Upper lobe of left lung (tissue), 6 donors: Measurements from ENCODE around the gene SLCO3A1. TPM values are rescaled to one million over a fixed set of nuclear protein-coding genes. Genes with fewer than 3 reads are reported as not detected.
A peak's percentile ranks its signal among the peaks of the same experiment; 100 is the strongest.
"Not testable (repeated sequence)": the region's sequence is repeated elsewhere in the genome, so short reads cannot be mapped to it uniquely, and the experiment has no call there.

Experiments used
- ATAC-seq, 2 donors: fragments of 200-7000 bp; cut with Tn5 transposase; one replicate each; pipeline ENCODE4 v1.9.1; 2022; ENCODE audit warnings: mild to moderate bottlenecking in 2 of 2, moderate library complexity in 2 of 2; ENCODE audit not compliant: low FRiP score in 2 of 2
- DNase-seq, 2 donors: peaks; one replicate each; pipeline ENCODE4 v3.0.0-alpha.2; 2019 to 2020
- H3K27ac ChIP-seq, 4 donors: fragments of 200-600 bp; sonication (generic); one replicate each; pipeline ENCODE4 v1.5.1; 2016 to 2019
- H3K27me3 ChIP-seq, 4 donors: fragments of 200-600 bp; sonication (generic); one replicate each; pipeline ENCODE4 v1.5.1; 2017 to 2019
- H3K36me3 ChIP-seq, 4 donors: fragments of 200-600 bp; sonication (generic); one replicate each; pipeline ENCODE4 v1.5.1; 2016 to 2019
- H3K4me1 ChIP-seq, 4 donors: fragments of 200-600 bp; sonication (generic); one replicate each; pipeline ENCODE4 v1.5.1; 2018 to 2019
- H3K4me3 ChIP-seq, 4 donors: fragments of 200-600 bp; sonication (generic); one replicate each; pipeline ENCODE4 v1.5.1; 2017 to 2019; ENCODE audit warnings: mild to moderate bottlenecking in 2 of 4, moderate library complexity in 1 of 4
- H3K9me3 ChIP-seq, 4 donors: fragments of 200-600 bp; sonication (generic); one replicate each; pipeline ENCODE4 v1.5.1; 2018 to 2019
- CTCF ChIP-seq, 6 experiments: fragments of 450-650 bp in 4 of 6; fragments of 200-600 bp in 2 of 6; sonication (generic) in 2 of 6; IDR thresholded peaks; one replicate each; pipeline ENCODE4 v1.5.1; 2016 to 2019; ENCODE audit warnings: antibody characterized with exemption in 6 of 6
- EP300 ChIP-seq, 4 donors: sonication (generic); formaldehyde crosslinking; IDR thresholded peaks; one replicate each; pipeline ENCODE4 v1.5.1; 2017; ENCODE audit warnings: antibody characterized with exemption in 4 of 4, control low read depth in 2 of 4
- POLR2A ChIP-seq, 4 donors: fragments of 450-650 bp; IDR thresholded peaks; one replicate each; pipeline ENCODE4 v1.5.1; 2016 to 2017; ENCODE audit warnings: antibody characterized with exemption in 4 of 4, mild to moderate bottlenecking in 2 of 4
- POLR2AphosphoS5 ChIP-seq, 2 donors: sonication (generic); formaldehyde crosslinking; IDR thresholded peaks; one replicate each; pipeline ENCODE4 v1.5.1; 2017; ENCODE audit warnings: antibody characterized with exemption in 2 of 2
- WGBS, 2 donors: methylation state at CpG; one replicate each; pipeline ENCODE4 v1.1.5; 2017 to 2018; 5-methylcytosine and 5-hydroxymethylcytosine counted together
- total RNA-seq, 6 donors: library from RNA; depleted of rRNA in 4 of 6; stranded (reverse); fragments of >200 nt in 4 of 6; gene quantifications; one replicate each; pipeline versions ENCODE4 v1.1.0 to v1.2.1, GENCODE V29; 2016 to 2021
- donor health status: DM: no; HTN: no; CAD: no; lungs with moderate emphysema.
- donor health status: DM: no; HTN: yes; CAD: no; lungs with severe emphysema.

The SLCO3A1 gene
- total RNA-seq, 6 donors from 2014 or later: 29.3 to 56.6 (median 46.7) TPM

- DNase-seq (no peak), ATAC-seq (no peak)
- H3K36me3 ChIP-seq: no peaks in the 10 kb centered on the region
- WGBS, 2 donors: 72 to 73% methylated on average over 1 of the region's 1 CpG
- H3K4me3 ChIP-seq: no peak overlapping the region
- TF ChIP-seq CTCF (IDR thresholded peaks at IDR 0.05) (no peak), POLR2AphosphoS5 (IDR thresholded peaks at IDR 0.05) (no peak), POLR2A (IDR thresholded peaks at IDR 0.05) (no peak)
- H3K4me1 ChIP-seq: peaks cover 32 to 58% (median 50%) of the 10 kb centered on the region in 4 donors
- H3K27ac ChIP-seq: no peak overlapping the region
- no peaks in the 10 kb centered on the region for H3K9me3 ChIP-seq
- H3K27me3 ChIP-seq: no peaks in the 10 kb centered on the region
These were observed 98.7 kb downstream of the SLCO3A1 start for GRCh38 chr15:91952216-91952615.

GRCh38 chr15:91953432-91953831 is 99.9 kb downstream of the SLCO3A1 start:
- no peak for ATAC-seq
- peak overlapping the region in 2 of 4 donors; percentile 4 to 49 for H3K27ac ChIP-seq
- H3K4me1 ChIP-seq: peaks cover 20 to 45% (median 38%) of the 10 kb centered on the region in 4 donors
- no peak overlapping the region for H3K4me3 ChIP-seq
- DNase-seq: no peak
- H3K36me3 ChIP-seq: no peaks in the 10 kb centered on the region
- 63 to 80% methylated on average over 7 of the region's 7 CpGs for WGBS, 2 donors
- no peaks in the 10 kb centered on the region for H3K9me3 ChIP-seq
- no peaks in the 10 kb centered on the region for H3K27me3 ChIP-seq
- TF ChIP-seq POLR2A (IDR thresholded peaks at IDR 0.05) (no peak), POLR2AphosphoS5 (IDR thresholded peaks at IDR 0.05) (peak in 1 of 2 donors; percentile 16)

- WGBS, 2 donors: 77 to 78% methylated on average over 7 of the region's 7 CpGs
- Histone ChIP-seq H3K27me3 (no peaks in the 10 kb centered on the region), H3K4me1 (peaks cover 13 to 37% (median 31%) of the 10 kb centered on the region in 4 donors)
These were observed 100.8 kb downstream of the SLCO3A1 start for GRCh38 chr15:91954292-91954691.

GRCh38 chr15:91956026-91956723 is 102.7 kb downstream of the SLCO3A1 start:
- 65 to 79% methylated on average over 8 of the region's 8 CpGs for WGBS, 2 donors
- peak overlapping the region in 3 of 4 donors; percentile 45 to 75 (median 67) for H3K27ac ChIP-seq
- no peak overlapping the region for H3K4me3 ChIP-seq
- no peaks in the 10 kb centered on the region for H3K9me3 ChIP-seq
- peaks cover 10 to 27% (median 21%) of the 10 kb centered on the region in 4 donors for H3K4me1 ChIP-seq
- no peaks in the 10 kb centered on the region for H3K27me3 ChIP-seq
- no peaks in the 10 kb centered on the region for H3K36me3 ChIP-seq
- DNase-seq: no peak
- no peak for TF ChIP-seq POLR2A (IDR thresholded peaks at IDR 0.05)
- no peak for TF ChIP-seq EP300 (IDR thresholded peaks at IDR 0.05)
- no peak for TF ChIP-seq CTCF (IDR thresholded peaks at IDR 0.05)
- TF ChIP-seq POLR2AphosphoS5 (IDR thresholded peaks at IDR 0.05): no peak
- peak in 1 of 2 donors; percentile 56 for ATAC-seq

More at GRCh38 chr15:91954292-91954691, 100.8 kb downstream of the SLCO3A1 start:
- Histone ChIP-seq H3K27ac (peak overlapping the region in 2 of 4 donors; percentile 13 to 35), H3K9me3 (no peaks in the 10 kb centered on the region), H3K4me3 (no peak overlapping the region), H3K36me3 (no peaks in the 10 kb centered on the region)
- DNase-seq (peak in 1 of 2 donors; percentile 34), ATAC-seq (peak; percentile 25 to 76)
- no peak for TF ChIP-seq POLR2A (IDR thresholded peaks at IDR 0.05)
- TF ChIP-seq EP300 (IDR thresholded peaks at IDR 0.05): no peak
- no peak for TF ChIP-seq POLR2AphosphoS5 (IDR thresholded peaks at IDR 0.05)
- TF ChIP-seq CTCF (IDR thresholded peaks at IDR 0.05): no peak

GRCh38 chr15:91961357-91961756 is 107.8 kb downstream of the SLCO3A1 start:
- no peak for TF ChIP-seq POLR2A (IDR thresholded peaks at IDR 0.05)
- TF ChIP-seq POLR2AphosphoS5 (IDR thresholded peaks at IDR 0.05): no peak
- no peak for TF ChIP-seq EP300 (IDR thresholded peaks at IDR 0.05)
- TF ChIP-seq CTCF (IDR thresholded peaks at IDR 0.05): no peak
- Histone ChIP-seq H3K9me3 (no peaks in the 10 kb centered on the region), H3K27me3 (no peaks in the 10 kb centered on the region), H3K4me1 (peaks cover 15 to 23% (median 21%) of the 10 kb centered on the region in 4 donors), H3K36me3 (no peaks in the 10 kb centered on the region), H3K4me3 (no peak overlapping the region), H3K27ac (no peak overlapping the region)
- ATAC-seq (no peak), DNase-seq (no peak)
- WGBS, 2 donors: 94 to 96% methylated on average over 2 of the region's 2 CpGs

GRCh38 chr15:91963747-91964146 is 110.2 kb downstream of the SLCO3A1 start:
- ATAC-seq: not testable (repeated sequence)

More at GRCh38 chr15:91963747-91964146, 110.2 kb downstream of the SLCO3A1 start:
- WGBS, 2 donors: 89 to 96% methylated on average over 7 of the region's 7 CpGs
- not testable (repeated sequence) for H3K4me3 ChIP-seq, H3K27ac ChIP-seq, H3K36me3 ChIP-seq, H3K27me3 ChIP-seq, DNase-seq, H3K9me3 ChIP-seq
- peaks cover 24 to 31% (median 25%) of the 10 kb centered on the region in 4 donors for H3K4me1 ChIP-seq
